Cerebellar nuclear complex (tissue), 1 donor: ENCODE measurements around the gene SCN4A.
"Not testable (repeated sequence)": the region's sequence is repeated elsewhere in the genome, so short reads cannot be mapped to it uniquely, and the experiment has no call there.

Experiments
- DNase-seq, 2 experiments: peaks; one replicate each; lab custom pipeline; 2025; lab: John Stamatoyannopoulos, UW

Gene SCN4A

GRCh38 chr17:63934183-63935112 lies 38.3 kb downstream of the SCN4A start:
- DNase-seq, result no peak

GRCh38 chr17:63933598-63933997 lies 39.1 kb downstream of the SCN4A start:
- DNase-seq, result no peak

- DNase-seq, result no peak
Measured at GRCh38 chr17:63932721-63933120, 40.0 kb downstream of the SCN4A start.

GRCh38 chr17:63931981-63932561 lies 40.6 kb downstream of the SCN4A start, which contains the start of gene CD79B:
TSS of gene CD79B (minus strand) at chr17:63932331. CDS start at chr17:63932261, 70 bp downstream.
- no peak for DNase-seq

GRCh38 chr17:63930951-63931575 lies 41.7 kb downstream of the SCN4A start:
- no peak for DNase-seq

- peak in 1 of 2 experiments; percentile 37 for DNase-seq
Measured at GRCh38 chr17:63929860-63930766, 42.6 kb downstream of the SCN4A start.

- DNase-seq, result no peak
Measured at GRCh38 chr17:63928966-63929695, 43.6 kb downstream of the SCN4A start.

- no peak for DNase-seq
Measured at GRCh38 chr17:63928172-63928666, 44.5 kb downstream of the SCN4A start.

- DNase-seq, result no peak
Measured at GRCh38 chr17:63927464-63928171, 45.1 kb downstream of the SCN4A start.

GRCh38 chr17:63926164-63926563 lies 46.6 kb downstream of the SCN4A start:
- DNase-seq, result no peak

- DNase-seq, result no peak
Measured at GRCh38 chr17:63925615-63926014, 47.1 kb downstream of the SCN4A start.

- not testable (repeated sequence) for DNase-seq
Measured at GRCh38 chr17:63922402-63922801, 50.3 kb downstream of the SCN4A start.

- not testable (repeated sequence) for DNase-seq
Measured at GRCh38 chr17:63920779-63921178, 51.9 kb downstream of the SCN4A start.

GRCh38 chr17:63920050-63920449 lies 52.7 kb downstream of the SCN4A start:
- not testable (repeated sequence) for DNase-seq

- DNase-seq, result no peak
Measured at GRCh38 chr17:63919311-63919723, 53.4 kb downstream of the SCN4A start.

GRCh38 chr17:63918789-63919305 lies 53.9 kb downstream of the SCN4A start, which contains the start of gene GH1:
TSS of gene GH1 (minus strand) at chr17:63918839. CDS start at chr17:63918776, 63 bp downstream.
- not testable (repeated sequence) for DNase-seq

GRCh38 chr17:63918305-63918704 lies 54.4 kb downstream of the SCN4A start:
- DNase-seq, result no peak

- no peak for DNase-seq
Measured at GRCh38 chr17:63917646-63918045, 55.1 kb downstream of the SCN4A start.

GRCh38 chr17:63917206-63917605 lies 55.5 kb downstream of the SCN4A start:
- not testable (repeated sequence) for DNase-seq
